GM23338 (cell line): ENCODE measurements around the gene CCL13. TPM values are rescaled to one million over a fixed set of nuclear protein-coding genes. Genes with fewer than 3 reads are reported as not detected.

ENCODE experiments used
- ATAC-seq: fragments of 200-7000 bp; cut with Tn5 transposase; 3 replicates; pipeline ENCODE4 v1.9.1; 2020
- DNase-seq: peaks from one replicate; pipeline ENCODE4 v3.0.0-alpha.2; 2015; ENCODE audit warnings: low spot score
- H2AFZ ChIP-seq: fragments of 200-600 bp; sonication (generic); 2 replicates; pipeline ENCODE4 v1.8.0; 2016; ENCODE audit warnings: antibody characterized with exemption, mild to moderate bottlenecking, moderate library complexity
- H3F3A ChIP-seq: fragments of 200-600 bp; sonication (generic); replicated peaks from 2 replicates; pipeline ENCODE4 v1.8.0; 2017; ENCODE audit warnings: antibody characterized with exemption, mixed run types, low read depth
- H3K27ac ChIP-seq: fragments of 200-600 bp; sonication (generic); 2 replicates; pipeline ENCODE4 v1.6.1; 2016; ENCODE audit warnings: low read depth
- H3K27me3 ChIP-seq: fragments of 200-600 bp; sonication (generic); 2 replicates; pipeline ENCODE4 v1.8.0; 2016; ENCODE audit warnings: mild to moderate bottlenecking, mixed run types, moderate library complexity; ENCODE audit not compliant: insufficient read depth
- H3K36me3 ChIP-seq: fragments of 200-600 bp; sonication (generic); 2 replicates; pipeline ENCODE4 v1.8.0; 2016; ENCODE audit warnings: mild to moderate bottlenecking; ENCODE audit not compliant: insufficient read depth
- H3K4me1 ChIP-seq: fragments of 200-600 bp; sonication (generic); 2 replicates; pipeline ENCODE4 v1.8.0; 2016; ENCODE audit warnings: mild to moderate bottlenecking, moderate library complexity; ENCODE audit not compliant: insufficient read depth
- H3K4me2 ChIP-seq: fragments of 200-600 bp; sonication (generic); 2 replicates; pipeline ENCODE4 v1.7.1; 2017; ENCODE audit warnings: mixed run types
- H3K4me3 ChIP-seq: fragments of 200-600 bp; sonication (generic); 2 replicates; pipeline ENCODE4 v1.6.1; 2016; ENCODE audit warnings: mixed run types
- H3K79me2 ChIP-seq: fragments of 200-600 bp; sonication (generic); replicated peaks from 2 replicates; pipeline ENCODE4 v1.8.0; 2017; ENCODE audit warnings: mild to moderate bottlenecking; ENCODE audit not compliant: insufficient read depth
- H3K9me2 ChIP-seq: fragments of 200-600 bp; sonication (generic); 2 replicates; pipeline ENCODE4 v1.8.0; 2017; ENCODE audit not compliant: insufficient read depth
- H4K20me1 ChIP-seq: fragments of 200-600 bp; sonication (generic); replicated peaks from 2 replicates; pipeline ENCODE4 v1.8.0; 2017; ENCODE audit warnings: mild to moderate bottlenecking; ENCODE audit not compliant: insufficient read depth
- H3K27ac Mint-ChIP-seq: 2 replicates; pipeline ENCODE4 v1.8.0; 2020; ENCODE audit warnings: inconsistent platforms, mild to moderate bottlenecking, moderate library complexity, mixed read lengths
- H3K27me3 Mint-ChIP-seq: 3 replicates; pipeline ENCODE4 v1.8.0; 2022; ENCODE audit warnings: low read depth, mild to moderate bottlenecking, moderate library complexity, mixed read lengths, inconsistent platforms; ENCODE audit not compliant: insufficient read depth, poor library complexity
- H3K36me3 Mint-ChIP-seq: 3 replicates; pipeline ENCODE4 v1.8.0; 2021; ENCODE audit warnings: low read depth, mild to moderate bottlenecking, inconsistent platforms, moderate library complexity, mixed read lengths
- H3K4me1 Mint-ChIP-seq: 3 replicates; pipeline ENCODE4 v1.8.0; 2020; ENCODE audit warnings: mild to moderate bottlenecking, inconsistent platforms, mixed read lengths
- H3K4me3 Mint-ChIP-seq: 3 replicates; pipeline ENCODE4 v1.8.0; 2021; ENCODE audit warnings: moderate library complexity, mild to moderate bottlenecking, inconsistent platforms, mixed read lengths
- H3K9me3 Mint-ChIP-seq: 3 replicates; pipeline ENCODE4 v1.8.0; 2020; ENCODE audit warnings: moderate library complexity, mild to moderate bottlenecking, inconsistent platforms, mixed read lengths
- CREB1 ChIP-seq: fragments of 250-450 bp; sonication (Bioruptor Pico); IDR thresholded peaks from 2 replicates; pipeline ENCODE4 v1.5.0; 2020; ENCODE audit warnings: low read depth, mild to moderate bottlenecking, moderate library complexity
- CTCF ChIP-seq, 2 experiments: fragments of 200-600 bp in 1 of 2; sonication (generic) in 1 of 2; conservative IDR thresholded peaks; 2 replicates each; pipeline versions ENCODE4 v1.5.1 to v1.6.1; 2016 to 2017; ENCODE audit warnings: antibody characterized with exemption in 2 of 2, low read depth in 2 of 2, mild to moderate bottlenecking in 2 of 2, moderate library complexity in 1 of 2
- ETS1 ChIP-seq: IDR thresholded peaks from 2 replicates; pipeline ENCODE4 v1.6.1; 2016; ENCODE audit warnings: antibody characterized with exemption
- NANOG ChIP-seq: IDR thresholded peaks from 2 replicates; pipeline ENCODE4 v1.6.1; 2016; ENCODE audit warnings: antibody characterized with exemption, borderline replicate concordance
- POLR2AphosphoS5 ChIP-seq: IDR thresholded peaks from 2 replicates; pipeline ENCODE4 v1.6.1; 2016; ENCODE audit warnings: antibody characterized with exemption, low read depth
- REST ChIP-seq: IDR thresholded peaks from one replicate; pipeline ENCODE4 v1.6.1; 2018; ENCODE audit warnings: antibody characterized with exemption; ENCODE audit not compliant: unreplicated experiment
- STAT1 ChIP-seq: IDR thresholded peaks from one replicate; pipeline ENCODE4 v1.6.1; 2016; ENCODE audit warnings: antibody characterized with exemption; ENCODE audit not compliant: unreplicated experiment
- ZNF331 ChIP-seq: fragments of 250-450 bp; sonication (Bioruptor Pico); IDR thresholded peaks from 2 replicates; pipeline ENCODE4 v1.5.0; 2020; ENCODE audit warnings: low read depth, mild to moderate bottlenecking, moderate library complexity
- polyA plus RNA-seq: library from polyadenylated mRNA; unstranded; fragments of >200 nt; fragmentation: Nextera tagmentation; extraction: Ambion mirVana; gene quantifications from 2 replicates; pipeline ENCODE4 v1.2.1, GENCODE V29; 2016
- total RNA-seq: library from RNA; depleted of rRNA; stranded (reverse); fragments of >200 nt; shearing (Covaris generic); gene quantifications from 2 replicates; pipeline ENCODE4 v1.2.3, GENCODE V29; 2014

The CCL13 gene
- total and polyA plus RNA-seq, 2 experiments from 2014 or later: not detected

GRCh38 chr17:34341916-34342315, 14.4 kb upstream of the CCL13 start:
- H3K36me3 Mint-ChIP-seq: no peaks in the 10 kb centered on the region
- no peaks in the 10 kb centered on the region for H3K27me3 Mint-ChIP-seq
- no peaks in the 10 kb centered on the region for H3K9me3 Mint-ChIP-seq

More at GRCh38 chr17:34341916-34342315, 14.4 kb upstream of the CCL13 start:
- H3K4me1 ChIP-seq: no peaks in the 10 kb centered on the region
- ATAC-seq (no peak), DNase-seq (no peak)
- no peaks in the 10 kb centered on the region for H3K27me3 ChIP-seq
- H3F3A ChIP-seq: no peaks in the 10 kb centered on the region
- no peak overlapping the region for H3K4me2 ChIP-seq
- no peaks in the 10 kb centered on the region for H3K79me2 ChIP-seq
- no peak overlapping the region for H3K27ac ChIP-seq
- H2AFZ ChIP-seq: no peak overlapping the region
- no peak overlapping the region for H3K27ac Mint-ChIP-seq
- H3K4me1 Mint-ChIP-seq: no peaks in the 10 kb centered on the region
- TF ChIP-seq STAT1 (no peak), ETS1 (no peak), CTCF (conservative IDR thresholded peaks at IDR 0.05; ENCODE audit: low read depth in 2 of 2) (no peak), REST (no peak), NANOG (no peak), POLR2AphosphoS5 (no peak), ZNF331 (no peak), CREB1 (CRISPR knock-in tag) (no peak)
- H3K4me3 Mint-ChIP-seq: no peak overlapping the region
- H4K20me1 ChIP-seq: no peaks in the 10 kb centered on the region
- no peaks in the 10 kb centered on the region for H3K36me3 ChIP-seq
- no peaks in the 10 kb centered on the region for H3K9me2 ChIP-seq
- no peak overlapping the region for H3K4me3 ChIP-seq
